Measurements from ENCODE around the gene ACAN. TPM values are rescaled to one million over a fixed set of nuclear protein-coding genes. Genes with fewer than 3 reads are reported as not detected.

The ACAN gene
- total RNA-seq, 2 experiments from 2014 or later = not detected

GRCh38 chr15:88839961-88840360, 36.7 kb downstream of the ACAN start:
- H3K36me3 ChIP-seq (ENCODE audit: insufficient read depth, low read length) = no peaks in the 10 kb centered on the region
- ATAC-seq (ENCODE audit: poor library complexity) = no peak
- H3K9me3 Mint-ChIP-seq = no peaks in the 10 kb centered on the region
- no peak for TF ChIP-seq CTCF (IDR thresholded peaks at IDR 0.05)
- H3K27me3 ChIP-seq (ENCODE audit: control insufficient read depth in 1 of 2, insufficient read depth in 2 of 2, low read length in 2 of 2) = no peaks in the 10 kb centered on the region
- H3K27ac ChIP-seq (ENCODE audit: low read depth in 1 of 2, low read length in 2 of 2) = no peak overlapping the region
- H3K4me1 Mint-ChIP-seq (ENCODE audit: low read depth) = no peaks in the 10 kb centered on the region
- no peak overlapping the region for H3K4me3 ChIP-seq (ENCODE audit: low read length)
- intact Hi-C loops (cut with DNase I, micrococcal nuclease) = loop anchor here in 1 of 2 experiments (10.0 kb wide), 1 partner anchor 365 kb away; no protein-coding TSS in a partner anchor
- POLR2A ChIA-PET = no interaction called here
- H3K27ac Mint-ChIP-seq = no peak overlapping the region
- H3K4me1 ChIP-seq (ENCODE audit: insufficient read depth, low read length) = no peaks in the 10 kb centered on the region
- H3K27me3 Mint-ChIP-seq = peaks cover 5% of the 10 kb centered on the region
- H3K36me3 Mint-ChIP-seq (ENCODE audit: low read depth) = no peaks in the 10 kb centered on the region
- CTCF ChIA-PET = no interaction called here
- DNase-seq = no peak
- H3K9me3 ChIP-seq (ENCODE audit: control insufficient read depth in 1 of 2, insufficient read depth in 1 of 2, low read length in 2 of 2) = no peaks in the 10 kb centered on the region
- no peak overlapping the region for H3K4me3 Mint-ChIP-seq

- no peak overlapping the region for H3K4me3 ChIP-seq (ENCODE audit: low read length)
- no peak for ATAC-seq (ENCODE audit: poor library complexity)
- ChIA-PET CTCF (no interaction called here), POLR2A (no interaction called here)
- H3K9me3 Mint-ChIP-seq = no peaks in the 10 kb centered on the region
- H3K27ac Mint-ChIP-seq = no peak overlapping the region
- no peaks in the 10 kb centered on the region for H3K36me3 ChIP-seq (ENCODE audit: insufficient read depth, low read length)
- H3K4me1 Mint-ChIP-seq (ENCODE audit: low read depth) = no peaks in the 10 kb centered on the region
- no peaks in the 10 kb centered on the region for H3K27me3 ChIP-seq (ENCODE audit: control insufficient read depth in 1 of 2, insufficient read depth in 2 of 2, low read length in 2 of 2)
- no peak for DNase-seq
- H3K9me3 ChIP-seq (ENCODE audit: control insufficient read depth in 1 of 2, insufficient read depth in 1 of 2, low read length in 2 of 2) = no peaks in the 10 kb centered on the region
- peaks cover 5% of the 10 kb centered on the region for H3K27me3 Mint-ChIP-seq
- no peaks in the 10 kb centered on the region for H3K36me3 Mint-ChIP-seq (ENCODE audit: low read depth)
- intact Hi-C loops (cut with DNase I, micrococcal nuclease) = no loop called here
- H3K4me3 Mint-ChIP-seq = no peak overlapping the region
- no peak overlapping the region for H3K27ac ChIP-seq (ENCODE audit: low read depth in 1 of 2, low read length in 2 of 2)
- TF ChIP-seq CTCF (IDR thresholded peaks at IDR 0.05) = no peak
- H3K4me1 ChIP-seq (ENCODE audit: insufficient read depth, low read length) = no peaks in the 10 kb centered on the region
Measured at GRCh38 chr15:88841236-88841635, 38.0 kb downstream of the ACAN start.

GRCh38 chr15:88842156-88842555, 38.9 kb downstream of the ACAN start:
- no peak for ATAC-seq (ENCODE audit: poor library complexity)
- Histone ChIP-seq H3K4me3 (ENCODE audit: low read length) (no peak overlapping the region), H3K9me3 (ENCODE audit: control insufficient read depth in 1 of 2, insufficient read depth in 1 of 2, low read length in 2 of 2) (no peaks in the 10 kb centered on the region), H3K27me3 (ENCODE audit: control insufficient read depth in 1 of 2, insufficient read depth in 2 of 2, low read length in 2 of 2) (no peaks in the 10 kb centered on the region), H3K4me1 (ENCODE audit: insufficient read depth, low read length) (no peaks in the 10 kb centered on the region), H3K27ac (ENCODE audit: low read depth in 1 of 2, low read length in 2 of 2) (no peak overlapping the region), H3K36me3 (ENCODE audit: insufficient read depth, low read length) (no peaks in the 10 kb centered on the region)
- intact Hi-C loops (cut with DNase I, micrococcal nuclease) = no loop called here
- TF ChIP-seq CTCF (IDR thresholded peaks at IDR 0.05) = no peak
- ChIA-PET POLR2A (no interaction called here), CTCF (no interaction called here)
- Mint-ChIP-seq H3K27me3 (peaks cover 5% of the 10 kb centered on the region), H3K9me3 (no peaks in the 10 kb centered on the region), H3K4me3 (no peak overlapping the region), H3K36me3 (ENCODE audit: low read depth) (no peaks in the 10 kb centered on the region), H3K27ac (no peak overlapping the region), H3K4me1 (ENCODE audit: low read depth) (no peaks in the 10 kb centered on the region)
- no peak for DNase-seq
